GM18505 (cell line): Measurements from ENCODE around the gene NOSTRIN.

Experiments used
- ATAC-seq: cut with Tn5 transposase; IDR thresholded peaks from one replicate; pipeline ENCODE4 v1.9.1; 2021; ENCODE audit not compliant: unreplicated experiment
- POLR2A ChIP-seq: IDR thresholded peaks from 4 replicates; pipeline ENCODE4 v1.6.1; 2011; ENCODE audit warnings: borderline replicate concordance; ENCODE audit not compliant: insufficient read depth, insufficient read length; ENCODE audit errors: extremely low read depth

Gene NOSTRIN

DNA sequence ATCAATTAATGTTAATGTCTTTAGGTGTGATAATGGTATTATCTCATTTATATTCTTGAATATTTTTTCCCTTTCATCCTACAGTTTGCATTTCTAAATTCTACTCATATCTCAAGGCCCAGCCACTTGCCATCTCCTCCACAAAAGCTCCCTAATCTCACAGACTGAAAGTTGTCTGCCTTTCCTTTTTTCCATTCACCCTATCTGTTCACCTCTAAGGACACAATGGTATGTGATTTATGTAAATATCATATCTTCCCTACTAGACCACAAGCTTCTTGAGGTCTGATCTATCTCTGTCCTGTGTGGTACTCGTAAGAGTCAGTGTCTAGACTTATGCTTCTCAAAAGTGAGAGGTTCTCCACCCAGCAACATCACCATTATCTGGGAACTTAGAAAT, 91.7 kb downstream of the NOSTRIN start:
- no peak for ATAC-seq
- TF ChIP-seq POLR2A, result no peak

- no peak for TF ChIP-seq POLR2A
- ATAC-seq, result no peak
These were observed 92.3 kb downstream of the NOSTRIN start for GRCh38 chr2:168894720-168895119.

- ATAC-seq, result no peak
These were observed 93.3 kb downstream of the NOSTRIN start for GRCh38 chr2:168895771-168896170.

DNA sequence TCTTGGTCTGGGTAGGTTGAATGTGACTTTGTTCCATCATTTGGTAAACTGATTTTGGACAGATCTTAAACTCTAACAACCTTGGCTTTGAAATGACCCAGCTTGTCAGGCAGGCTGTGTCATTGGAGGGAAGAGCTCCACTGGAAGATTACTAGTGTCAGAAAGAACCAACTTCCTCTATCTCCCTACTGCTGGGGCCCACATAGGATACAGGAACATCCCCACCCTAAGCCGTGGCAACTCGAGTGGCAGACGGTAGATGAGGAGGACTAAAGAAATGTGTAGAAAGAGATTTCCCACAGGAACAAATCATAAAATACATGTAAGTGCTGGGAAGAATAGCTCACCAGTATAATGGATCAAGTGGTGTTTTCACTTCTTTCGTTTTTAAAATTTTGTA, 94.3 kb downstream of the NOSTRIN start:
- no peak for ATAC-seq
- no peak for TF ChIP-seq POLR2A

More at GRCh38 chr2:168895771-168896170, 93.3 kb downstream of the NOSTRIN start:
- no peak for TF ChIP-seq POLR2A

GRCh38 chr2:168897449-168897848, 95.0 kb downstream of the NOSTRIN start:
- TF ChIP-seq POLR2A, result no peak

DNA sequence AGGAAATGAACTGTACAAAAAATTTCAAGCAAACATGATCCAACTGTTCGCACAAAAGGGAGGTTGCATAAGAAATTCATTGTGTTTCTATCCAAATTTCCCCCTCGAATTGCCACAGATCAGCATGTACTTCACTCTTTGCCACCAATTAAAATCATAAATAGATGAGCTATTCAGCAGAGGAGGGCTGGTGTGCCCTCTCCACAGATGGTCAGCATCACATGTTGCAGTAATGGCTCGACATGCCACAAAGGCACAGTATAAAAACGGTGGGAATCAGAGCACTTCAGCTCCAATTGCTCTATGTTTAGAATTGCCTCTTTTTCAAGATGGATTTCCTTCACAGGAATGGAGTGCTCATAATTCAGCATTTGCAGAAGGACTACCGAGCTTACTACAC, 98.6 kb downstream of the NOSTRIN start, which contains the start of gene G6PC2:
Gene G6PC2, plus strand, starts transcription at position 289 of the 400 bp plus-strand sequence. Its CDS starts 41 bp downstream, at position 330.
- no peak for ATAC-seq
- TF ChIP-seq POLR2A, result no peak

More at GRCh38 chr2:168897449-168897848, 95.0 kb downstream of the NOSTRIN start:
- ATAC-seq, result no peak

- TF ChIP-seq POLR2A, result no peak
- ATAC-seq, result no peak
These were observed 101.5 kb downstream of the NOSTRIN start for GRCh38 chr2:168903888-168904287.

DNA sequence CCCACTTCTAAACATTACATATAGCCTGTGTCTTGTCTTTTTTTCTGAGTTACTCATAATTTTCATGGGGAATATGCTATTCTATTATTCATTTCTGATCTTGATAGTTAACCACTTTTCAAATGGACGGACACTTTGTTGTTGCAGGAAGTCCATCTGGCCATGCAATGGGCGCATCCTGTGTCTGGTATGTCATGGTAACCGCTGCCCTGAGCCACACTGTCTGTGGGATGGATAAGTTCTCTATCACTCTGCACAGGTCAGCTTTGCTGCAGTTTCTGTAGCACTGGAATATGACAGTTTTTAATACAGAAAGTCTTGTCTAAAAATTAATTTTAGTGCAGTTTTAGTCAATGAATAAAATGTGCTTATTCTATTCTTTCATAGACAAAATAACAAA, 101.9 kb downstream of the NOSTRIN start:
- no peak for TF ChIP-seq POLR2A
- no peak for ATAC-seq

DNA sequence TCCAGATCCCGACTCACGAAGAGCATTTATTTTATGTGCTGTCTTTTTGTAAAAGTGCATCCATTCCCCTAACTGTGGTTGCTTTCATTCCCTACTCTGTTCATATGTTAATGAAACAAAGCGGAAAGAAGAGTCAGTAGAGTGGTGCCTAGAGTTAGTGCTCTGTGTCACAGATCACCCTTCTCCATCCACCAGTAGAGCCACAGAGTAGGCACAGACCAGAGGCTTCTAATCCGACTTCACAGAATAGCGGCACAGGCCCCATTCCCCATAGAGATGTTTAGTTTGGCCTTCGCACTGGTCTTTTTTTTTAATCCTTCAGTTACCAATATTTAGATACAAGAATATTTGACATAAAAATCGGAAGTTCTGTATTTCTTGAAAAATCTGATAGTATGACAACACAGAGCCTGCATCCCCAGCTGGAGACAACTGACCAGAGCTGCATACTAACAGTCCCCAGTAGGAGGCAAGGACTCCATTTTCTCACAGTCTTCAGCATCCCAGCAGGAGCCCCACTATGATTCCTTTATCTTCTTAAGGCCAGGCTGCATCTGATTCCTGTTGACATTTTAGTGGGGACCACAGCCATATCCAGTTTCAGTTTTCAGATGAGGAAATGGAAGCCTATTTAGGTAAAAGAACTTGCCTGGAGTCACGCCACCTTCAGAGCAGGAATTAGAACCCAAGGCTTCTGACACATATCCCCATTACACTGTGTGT, 105.7 kb downstream of the NOSTRIN start:
- no peak for TF ChIP-seq POLR2A
- no peak for ATAC-seq

DNA sequence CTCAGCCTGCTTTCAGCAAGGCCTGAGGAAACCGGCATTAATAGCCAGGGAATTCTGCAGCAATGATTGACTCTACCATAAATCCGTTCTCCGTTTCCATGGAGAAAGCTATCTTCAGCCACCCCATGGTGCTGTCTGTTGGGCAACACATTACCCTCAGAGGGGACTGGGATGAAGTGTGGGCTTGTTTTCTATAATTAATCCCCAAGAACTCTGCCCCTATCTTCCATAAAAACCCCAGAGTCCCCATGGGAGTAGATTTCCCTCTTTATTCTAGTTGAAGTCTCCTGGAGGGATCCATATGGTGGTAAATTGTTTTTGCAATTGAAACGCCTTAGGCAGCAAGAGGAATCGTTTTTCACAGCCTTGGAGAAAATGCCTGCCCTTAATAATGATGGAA, 107.9 kb downstream of the NOSTRIN start:
- no peak for TF ChIP-seq POLR2A
- no peak for ATAC-seq

DNA sequence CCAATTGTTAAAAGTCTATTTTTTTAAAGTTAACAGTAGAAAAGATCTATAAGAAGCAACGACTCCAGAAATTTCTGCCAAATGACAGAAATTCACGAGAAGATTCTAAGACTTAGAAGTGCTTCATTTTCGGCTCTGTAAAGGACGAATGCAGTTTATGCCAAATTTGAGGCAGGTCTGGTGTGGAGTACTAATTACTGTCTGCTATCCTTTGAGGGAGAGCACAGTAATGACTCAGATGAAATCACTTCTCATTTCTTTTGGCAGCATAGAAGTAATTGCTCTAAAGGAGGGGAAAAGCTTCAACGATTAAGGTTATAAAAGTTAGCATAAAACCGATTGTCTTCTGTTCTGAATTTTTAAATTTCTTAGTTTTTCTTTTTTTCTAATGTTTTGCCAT, 110.0 kb downstream of the NOSTRIN start:
- TF ChIP-seq POLR2A, result no peak
- ATAC-seq, result no peak

- no peak for ATAC-seq
- TF ChIP-seq POLR2A, result no peak
These were observed 110.5 kb downstream of the NOSTRIN start for GRCh38 chr2:168912901-168913369.

- no peak for ATAC-seq
- TF ChIP-seq POLR2A, result no peak
These were observed 111.1 kb downstream of the NOSTRIN start for GRCh38 chr2:168913495-168913894.
